Measurements from ENCODE around the gene NTNG1. TPM values are rescaled to one million over a fixed set of nuclear protein-coding genes. Genes with fewer than 3 reads are reported as not detected.

The NTNG1 gene
- total and polyA plus RNA-seq, 2 of the 8 experiments (the other 6 are each of a cell fraction or from before 2014, with no cell fraction given) = 1.2 to 4.1 TPM

- TF ChIP-seq CHD7 (IDR thresholded peaks at IDR 0.05; ENCODE audit: insufficient replicate concordance, low read length) = no peak
- TF ChIP-seq MAX (IDR thresholded peaks at IDR 0.05) = no peak
- no peak for TF ChIP-seq YY1 (IDR thresholded peaks at IDR 0.05; ENCODE audit: low read depth, low read length)
- TF ChIP-seq NANOG (IDR thresholded peaks at IDR 0.05; ENCODE audit: insufficient read depth, low read depth, low read length, poor library complexity, severe bottlenecking) = no peak
- TF ChIP-seq BCL11A (IDR thresholded peaks at IDR 0.05; ENCODE audit: low read depth in 2 of 2, low read length in 2 of 2) = no peak
Observed at GRCh38 chr1:107326824-107327445, 186.1 kb downstream of the NTNG1 start (continued).
